NCI-H2171 (cell line): ENCODE measurements around the gene UQCC2.

Experiments
- DNase-seq: peaks from one replicate; lab custom pipeline; 2025; lab: John Stamatoyannopoulos, UW

UQCC2 gene

GRCh38 chr6:33705955-33706725, 5.4 kb downstream of the UQCC2 start:
- no peak for DNase-seq

GRCh38 chr6:33705268-33705885, 6.1 kb downstream of the UQCC2 start:
- no peak for DNase-seq

GRCh38 chr6:33704215-33705066, 7.1 kb downstream of the UQCC2 start:
- DNase-seq, result no peak

GRCh38 chr6:33702345-33702977, 9.0 kb downstream of the UQCC2 start:
- DNase-seq, result no peak

GRCh38 chr6:33700391-33701050, 11.0 kb downstream of the UQCC2 start:
- DNase-seq, result no peak

GRCh38 chr6:33699739-33700138, 11.8 kb downstream of the UQCC2 start:
- DNase-seq, result no peak

- no peak for DNase-seq
Observed at GRCh38 chr6:33699131-33699530, 12.4 kb downstream of the UQCC2 start.

- DNase-seq, result no peak
Observed at GRCh38 chr6:33698494-33698893, 13.0 kb downstream of the UQCC2 start.

GRCh38 chr6:33697845-33698244, 13.7 kb downstream of the UQCC2 start:
- DNase-seq, result no peak

- peak; percentile 10 for DNase-seq
Observed at GRCh38 chr6:33696548-33697518, 14.7 kb downstream of the UQCC2 start.

- no peak for DNase-seq
Observed at GRCh38 chr6:33696076-33696475, 15.4 kb downstream of the UQCC2 start.

- DNase-seq, result no peak
Observed at GRCh38 chr6:33695451-33695887, 16.0 kb downstream of the UQCC2 start.

GRCh38 chr6:33694977-33695376, 16.5 kb downstream of the UQCC2 start:
- no peak for DNase-seq

- peak; percentile 94 for DNase-seq
Observed at GRCh38 chr6:33694401-33694931, 17.0 kb downstream of the UQCC2 start.

- DNase-seq, result no peak
Observed at GRCh38 chr6:33693186-33694105, 18.1 kb downstream of the UQCC2 start.

GRCh38 chr6:33692760-33693158, 18.7 kb downstream of the UQCC2 start:
- no peak for DNase-seq

- no peak for DNase-seq
Observed at GRCh38 chr6:33692078-33692759, 19.3 kb downstream of the UQCC2 start.

- no peak for DNase-seq
Observed at GRCh38 chr6:33691456-33692077, 19.9 kb downstream of the UQCC2 start.
